Fibroblast of the aortic adventitia (primary cell): ENCODE results near the gene MTOR. TPM values are rescaled to one million over a fixed set of nuclear protein-coding genes. Genes with fewer than 3 reads are reported as not detected.
"Not testable (repeated sequence)": the region's sequence is repeated elsewhere in the genome, so short reads cannot be mapped to it uniquely, and the experiment has no call there.

Experiments used
- DNase-seq: peaks from one replicate; pipeline ENCODE4 v3.0.0-alpha.2; 2010; ENCODE audit warnings: low read depth
- H3K4me3 ChIP-seq: 2 replicates; pipeline ENCODE4 v1.5.1; 2011; ENCODE audit warnings: low read depth, mild to moderate bottlenecking, control low read depth, low read length, moderate library complexity
- total RNA-seq: library from RNA; depleted of rRNA; stranded (reverse); fragments of >200 nt; gene quantifications from 2 replicates; pipeline ENCODE4 v1.2.3, GENCODE V29; 2012; ENCODE audit warnings: low replicate concordance
- TF ChIP-seq, protein P1 (sequence below): IDR thresholded peaks from 2 replicates; pipeline ENCODE4 v1.5.1; 2011; ENCODE audit warnings: mild to moderate bottlenecking, low read length, control low read depth, inconsistent platforms; ENCODE audit not compliant: insufficient read depth

The MTOR gene
- total RNA-seq, 1 donor, result 36.3 TPM

DNA sequence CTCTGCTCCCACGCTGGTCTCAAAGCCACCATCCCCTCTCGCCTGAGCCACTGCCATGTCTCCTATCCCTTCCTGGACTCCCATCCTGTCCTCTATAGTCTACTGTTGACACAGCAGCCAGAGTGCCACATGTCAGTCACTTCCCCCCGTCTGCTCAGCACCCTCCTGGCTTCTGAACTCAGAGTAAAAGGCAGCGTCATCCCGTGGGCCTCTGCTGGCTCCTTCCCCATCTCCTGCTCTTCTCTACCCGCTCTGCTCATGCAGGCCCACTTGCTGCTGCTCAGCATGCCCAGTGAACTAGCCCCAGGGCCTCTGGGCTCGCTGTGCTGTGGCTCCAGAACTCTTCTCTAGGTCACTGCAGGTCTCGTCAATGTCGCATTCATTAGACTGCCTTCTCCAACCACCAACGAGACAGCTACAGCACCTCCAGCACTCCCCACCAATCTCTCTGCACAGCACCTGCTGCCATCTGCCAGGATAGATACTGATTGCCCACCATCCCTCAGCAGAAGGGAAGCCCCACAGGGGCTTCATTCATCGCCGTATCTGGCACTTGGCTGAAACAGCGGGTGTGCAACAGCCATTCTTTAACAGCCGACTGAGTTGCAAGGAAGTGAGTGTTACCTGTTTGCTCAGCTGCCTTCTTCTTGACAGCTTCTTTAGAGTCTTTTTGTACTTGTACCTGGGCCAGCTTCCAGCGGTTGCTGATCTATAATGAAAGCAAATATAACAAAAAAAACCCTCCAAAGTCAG lies 190.7 kb downstream of the MTOR start:
- no peak overlapping the region for H3K4me3 ChIP-seq
- DNase-seq, result no peak
- TF ChIP-seq, protein P1, sequence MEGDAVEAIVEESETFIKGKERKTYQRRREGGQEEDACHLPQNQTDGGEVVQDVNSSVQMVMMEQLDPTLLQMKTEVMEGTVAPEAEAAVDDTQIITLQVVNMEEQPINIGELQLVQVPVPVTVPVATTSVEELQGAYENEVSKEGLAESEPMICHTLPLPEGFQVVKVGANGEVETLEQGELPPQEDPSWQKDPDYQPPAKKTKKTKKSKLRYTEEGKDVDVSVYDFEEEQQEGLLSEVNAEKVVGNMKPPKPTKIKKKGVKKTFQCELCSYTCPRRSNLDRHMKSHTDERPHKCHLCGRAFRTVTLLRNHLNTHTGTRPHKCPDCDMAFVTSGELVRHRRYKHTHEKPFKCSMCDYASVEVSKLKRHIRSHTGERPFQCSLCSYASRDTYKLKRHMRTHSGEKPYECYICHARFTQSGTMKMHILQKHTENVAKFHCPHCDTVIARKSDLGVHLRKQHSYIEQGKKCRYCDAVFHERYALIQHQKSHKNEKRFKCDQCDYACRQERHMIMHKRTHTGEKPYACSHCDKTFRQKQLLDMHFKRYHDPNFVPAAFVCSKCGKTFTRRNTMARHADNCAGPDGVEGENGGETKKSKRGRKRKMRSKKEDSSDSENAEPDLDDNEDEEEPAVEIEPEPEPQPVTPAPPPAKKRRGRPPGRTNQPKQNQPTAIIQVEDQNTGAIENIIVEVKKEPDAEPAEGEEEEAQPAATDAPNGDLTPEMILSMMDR, result no peak

DNA sequence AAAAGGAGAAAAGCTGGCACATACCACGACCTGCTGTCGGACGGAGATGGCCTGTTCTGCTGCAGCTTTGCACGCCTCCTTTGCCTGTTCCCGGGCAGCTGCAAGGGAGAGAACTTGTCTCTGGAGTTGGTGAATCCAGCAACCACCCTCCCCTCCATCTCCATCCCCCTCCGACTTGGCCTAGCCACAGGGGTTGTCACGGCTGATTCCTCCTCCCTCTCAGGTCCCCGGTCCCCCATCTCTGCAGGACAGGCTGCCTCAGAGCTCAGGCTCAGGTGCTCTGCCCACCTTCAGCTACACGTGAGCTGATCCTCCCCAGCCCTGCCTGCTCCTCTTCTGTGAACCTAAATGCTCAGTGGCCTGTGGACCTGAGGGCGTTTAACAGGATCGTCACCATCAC lies 191.5 kb downstream of the MTOR start:
- no peak overlapping the region for H3K4me3 ChIP-seq
- DNase-seq, result no peak
- TF ChIP-seq, protein P1, result no peak

DNA sequence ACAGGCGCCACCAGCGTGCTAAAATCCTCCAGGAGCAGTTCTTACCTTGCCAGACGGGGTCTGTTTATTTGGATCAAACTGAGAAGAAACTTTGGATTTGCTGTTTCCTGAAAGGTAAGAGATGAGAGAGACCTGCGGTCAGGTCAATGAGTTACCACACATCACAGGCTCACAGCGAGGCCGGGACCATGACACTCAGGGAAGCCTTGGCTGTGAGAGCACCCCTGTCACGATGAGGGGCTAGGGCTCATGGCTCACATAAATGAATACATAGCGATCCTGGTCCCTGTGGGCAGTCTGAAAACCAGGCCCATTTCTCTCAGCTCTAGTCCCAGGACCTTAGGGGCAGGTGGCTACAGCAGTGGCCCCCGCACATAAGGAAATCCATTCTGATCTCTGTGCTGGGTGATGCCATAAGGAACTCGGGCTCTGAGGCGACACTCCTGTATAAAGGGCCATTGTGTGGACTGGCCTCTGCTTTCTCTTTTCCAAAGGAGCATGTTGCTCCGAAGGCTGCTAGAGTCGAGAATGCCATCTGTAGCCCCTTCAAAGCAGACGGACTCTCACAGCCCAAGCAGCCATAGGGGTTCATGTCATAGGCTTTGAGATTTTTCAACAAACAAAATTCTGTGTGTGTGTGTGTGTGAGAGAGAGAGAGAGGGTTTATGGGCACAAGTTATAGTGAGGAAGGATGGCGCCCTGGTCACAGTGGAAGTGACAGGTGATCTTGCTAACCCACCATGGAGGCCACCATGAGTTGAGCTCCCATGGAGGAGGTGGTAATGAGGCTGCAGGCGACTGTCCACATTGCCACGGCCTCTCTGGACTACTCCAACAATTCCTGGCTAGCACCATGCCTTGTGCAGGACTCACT lies 193.5 kb downstream of the MTOR start:
- no peak for DNase-seq
- TF ChIP-seq, protein P1, result no peak
- H3K4me3 ChIP-seq, result no peak overlapping the region

GRCh38 chr1:11067716-11068599 lies 194.4 kb downstream of the MTOR start:
- DNase-seq, result no peak
- TF ChIP-seq, protein P1, result no peak
- H3K4me3 ChIP-seq, result no peak overlapping the region

DNA sequence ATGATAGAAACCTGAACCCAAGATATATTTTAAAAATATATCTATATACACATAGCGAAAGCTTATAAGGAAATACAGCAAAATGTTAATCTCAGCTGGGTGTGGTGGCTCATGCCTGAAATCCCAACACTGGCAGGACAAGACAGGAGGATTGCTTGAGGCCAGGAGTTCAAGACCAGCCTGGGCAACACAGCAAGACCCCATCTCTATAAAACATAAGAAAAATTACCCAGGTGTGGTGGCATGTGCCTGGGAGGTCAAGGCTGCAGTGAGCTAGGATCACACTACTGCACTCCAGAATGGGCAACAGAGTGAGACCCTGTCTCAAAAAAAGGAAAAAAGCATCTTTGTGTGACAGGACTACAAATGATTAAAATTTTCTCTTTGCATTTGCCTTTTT lies 196.6 kb downstream of the MTOR start:
- H3K4me3 ChIP-seq, result no peak overlapping the region
- TF ChIP-seq, protein P1, result no peak
- no peak for DNase-seq

GRCh38 chr1:11064942-11065341 lies 197.4 kb downstream of the MTOR start:
- TF ChIP-seq, protein P1, result no peak
- H3K4me3 ChIP-seq, result no peak overlapping the region
- no peak for DNase-seq

- not testable (repeated sequence) for DNase-seq
Observed at GRCh38 chr1:11063937-11064537, 198.3 kb downstream of the MTOR start.

More at GRCh38 chr1:11063937-11064537, 198.3 kb downstream of the MTOR start:
- H3K4me3 ChIP-seq, result not testable (repeated sequence)
